Stimulated activated CD4-positive, alpha-beta T cell treated with anti-CD3 and anti-CD28 coated beads, Interleukin-15, amount 100 ng/mL, for 48 hours (primary cell): Measurements from ENCODE around the gene MFNG.
A peak's percentile ranks its signal among the peaks of the same experiment; 100 is the strongest.
"Not testable (repeated sequence)": the region's sequence is repeated elsewhere in the genome, so short reads cannot be mapped to it uniquely, and the experiment has no call there.

Experiments
- DNase-seq, 2 donors: peaks; one replicate each; pipeline ENCODE4 v3.0.0-alpha.2; 2020; ENCODE audit warnings: low read depth in 2 of 2

Gene MFNG

GRCh38 chr22:37474447-37475090 lies 11.6 kb downstream of the MFNG start:
- no peak for DNase-seq

GRCh38 chr22:37473437-37473946 lies 12.7 kb downstream of the MFNG start:
- DNase-seq: no peak

GRCh38 chr22:37472418-37473006 lies 13.7 kb downstream of the MFNG start:
- no peak for DNase-seq

- DNase-seq: no peak
These were observed 14.3 kb downstream of the MFNG start for GRCh38 chr22:37471727-37472417.

GRCh38 chr22:37470087-37470445 lies 16.1 kb downstream of the MFNG start:
- no peak for DNase-seq

- no peak for DNase-seq
These were observed 16.6 kb downstream of the MFNG start for GRCh38 chr22:37469416-37470086.

- not testable (repeated sequence) for DNase-seq
These were observed 17.9 kb downstream of the MFNG start for GRCh38 chr22:37468201-37468695.

GRCh38 chr22:37467391-37467955 lies 18.7 kb downstream of the MFNG start:
- DNase-seq: no peak

- no peak for DNase-seq
These were observed 22.0 kb downstream of the MFNG start for GRCh38 chr22:37464181-37464580.

GRCh38 chr22:37462983-37463382 lies 23.2 kb downstream of the MFNG start:
- DNase-seq: no peak

GRCh38 chr22:37462436-37462835 lies 23.7 kb downstream of the MFNG start:
- no peak for DNase-seq

GRCh38 chr22:37461961-37462360 lies 24.2 kb downstream of the MFNG start:
- no peak for DNase-seq

GRCh38 chr22:37460684-37461083 lies 25.5 kb downstream of the MFNG start:
- DNase-seq: no peak

GRCh38 chr22:37459206-37459605 lies 27.0 kb downstream of the MFNG start:
- DNase-seq: no peak

GRCh38 chr22:37457093-37457893 lies 28.9 kb downstream of the MFNG start:
- peak; percentile 68 to 84 for DNase-seq

GRCh38 chr22:37456346-37456745 lies 29.8 kb downstream of the MFNG start:
- DNase-seq: no peak

- no peak for DNase-seq
These were observed 30.3 kb downstream of the MFNG start for GRCh38 chr22:37455896-37456295.

GRCh38 chr22:37454857-37455686 lies 31.1 kb downstream of the MFNG start:
- DNase-seq: no peak

GRCh38 chr22:37453696-37454095 lies 32.5 kb downstream of the MFNG start:
- no peak for DNase-seq

GRCh38 chr22:37451218-37451617 lies 35.0 kb downstream of the MFNG start:
- DNase-seq: no peak
